ENCODE measurements around the gene NR2F6.

DNA sequence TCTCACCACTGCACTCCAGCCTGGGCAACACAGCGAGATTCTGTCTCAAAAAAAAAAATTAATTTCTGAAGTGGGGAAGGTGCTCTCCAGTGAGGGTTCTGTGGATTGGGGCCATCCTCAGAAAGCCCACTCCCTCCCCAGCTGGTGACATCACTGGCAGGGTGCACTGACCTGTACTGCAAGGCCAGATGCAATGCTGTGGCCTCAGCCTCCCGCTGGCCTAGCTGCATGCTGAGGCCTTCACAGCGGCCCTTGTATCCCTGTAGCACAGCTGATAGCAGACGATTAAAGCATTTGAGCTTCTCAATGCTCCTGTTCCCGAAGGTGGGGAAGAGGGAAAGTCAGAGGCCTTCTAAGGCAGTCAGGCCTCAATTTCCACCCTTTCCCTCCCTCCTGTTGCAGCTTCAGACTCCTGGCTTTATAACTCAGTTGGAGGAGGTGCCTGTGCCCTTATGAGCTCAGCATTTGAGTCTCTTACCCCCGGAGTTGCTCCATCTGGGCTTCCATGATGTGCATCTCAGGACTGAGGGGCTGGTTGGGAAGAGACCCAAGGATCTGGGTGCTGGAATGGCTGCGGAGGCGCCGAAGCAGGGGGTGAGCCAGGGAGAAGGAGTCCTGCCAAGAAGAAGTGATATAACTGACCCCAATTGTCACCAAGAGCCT, 13.5 kb upstream of the NR2F6 start:
- TF ChIP-seq, protein P1, sequence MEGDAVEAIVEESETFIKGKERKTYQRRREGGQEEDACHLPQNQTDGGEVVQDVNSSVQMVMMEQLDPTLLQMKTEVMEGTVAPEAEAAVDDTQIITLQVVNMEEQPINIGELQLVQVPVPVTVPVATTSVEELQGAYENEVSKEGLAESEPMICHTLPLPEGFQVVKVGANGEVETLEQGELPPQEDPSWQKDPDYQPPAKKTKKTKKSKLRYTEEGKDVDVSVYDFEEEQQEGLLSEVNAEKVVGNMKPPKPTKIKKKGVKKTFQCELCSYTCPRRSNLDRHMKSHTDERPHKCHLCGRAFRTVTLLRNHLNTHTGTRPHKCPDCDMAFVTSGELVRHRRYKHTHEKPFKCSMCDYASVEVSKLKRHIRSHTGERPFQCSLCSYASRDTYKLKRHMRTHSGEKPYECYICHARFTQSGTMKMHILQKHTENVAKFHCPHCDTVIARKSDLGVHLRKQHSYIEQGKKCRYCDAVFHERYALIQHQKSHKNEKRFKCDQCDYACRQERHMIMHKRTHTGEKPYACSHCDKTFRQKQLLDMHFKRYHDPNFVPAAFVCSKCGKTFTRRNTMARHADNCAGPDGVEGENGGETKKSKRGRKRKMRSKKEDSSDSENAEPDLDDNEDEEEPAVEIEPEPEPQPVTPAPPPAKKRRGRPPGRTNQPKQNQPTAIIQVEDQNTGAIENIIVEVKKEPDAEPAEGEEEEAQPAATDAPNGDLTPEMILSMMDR (IDR thresholded peaks at IDR 0.05): no peak
- TF ChIP-seq POLR2A (IDR thresholded peaks at IDR 0.05): no peak
